H1 (cell line): ENCODE measurements around the gene DSTYK. TPM values are rescaled to one million over a fixed set of nuclear protein-coding genes. Genes with fewer than 3 reads are reported as not detected.

Source experiments
- CTCF ChIA-PET: fragments of 300-600 bp; sonication (Branson Sonifier 250); formaldehyde crosslinking; loops from one replicate; lab custom pipeline; 2021; ENCODE audit not compliant: partially characterized antibody; lab: Charles Lee
- POLR2A ChIA-PET: fragments of 300-600 bp; sonication (Branson Sonifier 250); formaldehyde crosslinking; loops from one replicate; lab custom pipeline; 2021; ENCODE audit warnings: inconsistent platforms; ENCODE audit not compliant: partially characterized antibody; lab: Charles Lee
- DNase-seq, 2 experiments: peaks; one replicate each; pipeline versions ENCODE4 v3.0.0 to v3.0.0-alpha.2; 2010 to 2022; ENCODE audit warnings: low spot score in 2 of 2, low read depth in 1 of 2, mixed read lengths in 1 of 2
- FAIRE-seq: peaks from 2 replicates; lab custom pipeline; 2011; peaks lifted over from hg19 to GRCh38; lab: Jason Lieb, UNC
- H2AFZ ChIP-seq: 2 replicates; pipeline ENCODE4 v1.8.1; 2012; ENCODE audit warnings: low read length, inconsistent platforms
- H2AK5ac ChIP-seq: 2 replicates; pipeline ENCODE4 v1.6.1; 2013; ENCODE audit warnings: low read depth, low read length
- H2BK120ac ChIP-seq: replicated peaks from 2 replicates; pipeline ENCODE3; 2013; ENCODE audit warnings: low read depth, low read length, inconsistent platforms
- H2BK12ac ChIP-seq: 2 replicates; pipeline ENCODE4 v1.6.1; 2013; ENCODE audit warnings: low read depth, low read length
- H2BK15ac ChIP-seq: 2 replicates; pipeline ENCODE4 v1.6.1; 2013; ENCODE audit warnings: low read length
- H2BK20ac ChIP-seq: 2 replicates; pipeline ENCODE4 v1.6.1; 2013; ENCODE audit warnings: low read length
- H2BK5ac ChIP-seq: 2 replicates; pipeline ENCODE4 v1.6.1; 2013; ENCODE audit warnings: low read depth, low read length
- H3K14ac ChIP-seq: 2 replicates; pipeline ENCODE4 v1.6.1; 2013; ENCODE audit warnings: inconsistent platforms; ENCODE audit not compliant: insufficient read length
- H3K18ac ChIP-seq: 2 replicates; pipeline ENCODE4 v1.6.1; 2013; ENCODE audit warnings: low read length; ENCODE audit errors: extremely low read depth
- H3K23ac ChIP-seq: 2 replicates; pipeline ENCODE4 v1.6.1; 2013; ENCODE audit warnings: inconsistent platforms; ENCODE audit not compliant: insufficient read length
- H3K23me2 ChIP-seq: 2 replicates; pipeline ENCODE4 v1.6.1; 2013; ENCODE audit warnings: low read depth, low read length
- H3K27ac ChIP-seq: 2 replicates; pipeline ENCODE4 v1.6.1; 2011; ENCODE audit warnings: low read depth, low read length, inconsistent platforms
- H3K27me3 ChIP-seq, 4 experiments: replicated peaks in 1 of 4; 1 replicate in 1 of 4; 2 replicates in 3 of 4; pipeline versions ENCODE4 v1.6.1 to v1.8.1; 2011 to 2013; ENCODE audit warnings: low read length in 3 of 4, mild to moderate bottlenecking in 3 of 4, inconsistent platforms in 2 of 4, mixed read lengths in 2 of 4, moderate library complexity in 1 of 4; ENCODE audit not compliant: control insufficient read depth in 3 of 4, insufficient read depth in 3 of 4; ENCODE audit errors: extremely low read depth in 1 of 4
- H3K36me3 ChIP-seq, 4 experiments: 2 replicates each; pipeline versions ENCODE4 v1.6.1 to v1.8.1; 2011 to 2013; ENCODE audit warnings: mild to moderate bottlenecking in 4 of 4, low read length in 3 of 4, moderate library complexity in 2 of 4, control low read depth in 1 of 4, inconsistent platforms in 1 of 4; ENCODE audit not compliant: insufficient read depth in 4 of 4, control insufficient read depth in 2 of 4
- H3K4ac ChIP-seq: replicated peaks from 2 replicates; pipeline ENCODE3; 2013; ENCODE audit warnings: low read length, low read depth, mixed read lengths, inconsistent platforms; ENCODE audit not compliant: insufficient read length
- H3K4me1 ChIP-seq, 4 experiments: replicated peaks in 1 of 4; 1 replicate in 1 of 4; 2 replicates in 3 of 4; pipeline versions ENCODE4 v1.6.1 to v1.8.1; 2011 to 2013; ENCODE audit warnings: low read length in 3 of 4, inconsistent platforms in 2 of 4, mixed read lengths in 1 of 4; ENCODE audit not compliant: insufficient read depth in 4 of 4, control insufficient read depth in 3 of 4
- H3K4me2 ChIP-seq, 2 experiments: 2 replicates each; pipeline versions ENCODE4 v1.6.1 to v1.8.1; 2011 to 2013; ENCODE audit warnings: low read depth in 2 of 2, low read length in 2 of 2, control low read depth in 1 of 2, inconsistent platforms in 1 of 2, mild to moderate bottlenecking in 1 of 2; ENCODE audit not compliant: insufficient read depth in 1 of 2
- H3K4me3 ChIP-seq, 4 experiments: fragments of 200-600, 300-600 bp in 1 of 4; sonication (generic), shearing (Covaris generic), sonication (Bioruptor Twin) in 1 of 4; 2 replicates each; pipeline versions ENCODE4 v1.5.1 to v1.8.1; 2011 to 2016; ENCODE audit warnings: low read length in 4 of 4, low read depth in 3 of 4, control low read depth in 2 of 4, inconsistent platforms in 2 of 4, mild to moderate bottlenecking in 2 of 4, mixed read lengths in 1 of 4, moderate library complexity in 1 of 4; ENCODE audit not compliant: insufficient read depth in 2 of 4; ENCODE audit errors: extremely low read depth in 1 of 4
- H3K56ac ChIP-seq: replicated peaks from 2 replicates; pipeline ENCODE3; 2013; ENCODE audit warnings: low read depth, mild to moderate bottlenecking, mixed read lengths, low read length, inconsistent platforms; ENCODE audit not compliant: insufficient read length
- H3K79me1 ChIP-seq: 2 replicates; pipeline ENCODE4 v1.6.1; 2013; ENCODE audit warnings: low read depth, low read length, control low read depth
- H3K79me2 ChIP-seq, 2 experiments: 2 replicates each; pipeline versions ENCODE4 v1.6.1 to v1.8.1; 2012 to 2013; ENCODE audit warnings: low read length in 2 of 2, mild to moderate bottlenecking in 2 of 2, inconsistent platforms in 1 of 2; ENCODE audit not compliant: insufficient read depth in 2 of 2, control insufficient read depth in 1 of 2
- H3K9ac ChIP-seq, 4 experiments: replicated peaks in 1 of 4; 1 replicate in 1 of 4; 2 replicates in 3 of 4; pipeline versions ENCODE4 v1.6.1 to v1.8.1; 2011 to 2013; ENCODE audit warnings: low read depth in 3 of 4, low read length in 3 of 4, control low read depth in 2 of 4, mild to moderate bottlenecking in 2 of 4, moderate library complexity in 2 of 4, inconsistent platforms in 1 of 4; ENCODE audit errors: extremely low read depth in 1 of 4
- H3K9me3 ChIP-seq, 2 experiments: 2 replicates each; pipeline versions ENCODE4 v1.6.1 to v1.8.1; 2012 to 2013; ENCODE audit warnings: mild to moderate bottlenecking in 2 of 2, moderate library complexity in 2 of 2, control low read depth in 1 of 2, inconsistent platforms in 1 of 2, low read depth in 1 of 2, low read length in 1 of 2, mixed read lengths in 1 of 2; ENCODE audit not compliant: insufficient read depth in 2 of 2
- H4K20me1 ChIP-seq, 2 experiments: replicated peaks in 1 of 2; 2 replicates each; pipeline versions ENCODE3 to v1.8.1; 2011 to 2013; ENCODE audit warnings: inconsistent platforms in 2 of 2, low read length in 2 of 2, mild to moderate bottlenecking in 1 of 2; ENCODE audit not compliant: insufficient read depth in 2 of 2, control insufficient read depth in 1 of 2
- H4K5ac ChIP-seq: 2 replicates; pipeline ENCODE4 v1.6.1; 2013; ENCODE audit warnings: low read length, low read depth, mixed read lengths, inconsistent platforms; ENCODE audit not compliant: insufficient read length
- H4K8ac ChIP-seq: 2 replicates; pipeline ENCODE4 v1.8.0; 2013; ENCODE audit warnings: mild to moderate bottlenecking, moderate library complexity, low read length, inconsistent platforms; ENCODE audit not compliant: insufficient read depth; ENCODE audit errors: extremely low read depth
- H4K91ac ChIP-seq: replicated peaks from 2 replicates; pipeline ENCODE3; 2013; ENCODE audit warnings: low read length, mixed read lengths, inconsistent platforms; ENCODE audit not compliant: insufficient read length
- ATF3 ChIP-seq: IDR thresholded peaks from 2 replicates; pipeline ENCODE4 v1.6.1; 2011; ENCODE audit warnings: low read depth, mild to moderate bottlenecking, low read length; ENCODE audit not compliant: insufficient read depth
- CEBPB ChIP-seq: IDR thresholded peaks from 2 replicates; pipeline ENCODE4 v1.6.1; 2012; ENCODE audit warnings: low read depth, low read length
- CHD2 ChIP-seq: IDR thresholded peaks from 2 replicates; pipeline ENCODE4 v1.6.1; 2012; ENCODE audit warnings: low read length, improper control_type of control experiment
- EZH2 ChIP-seq: fragments of 200-600 bp; sonication (generic); IDR thresholded peaks from 2 replicates; pipeline ENCODE4 v1.7.1; 2012; ENCODE audit warnings: low read depth, mild to moderate bottlenecking, moderate library complexity, low read length, inconsistent platforms; ENCODE audit not compliant: severe bottlenecking
- GABPA ChIP-seq: IDR thresholded peaks from 2 replicates; pipeline ENCODE4 v1.6.1; 2011; ENCODE audit warnings: mild to moderate bottlenecking, low read length, moderate library complexity, borderline replicate concordance; ENCODE audit not compliant: insufficient read depth
- KDM1A ChIP-seq: fragments of 200-600, 300-600 bp; sonication (generic); IDR thresholded peaks from 2 replicates; pipeline ENCODE4 v1.7.1; 2016; ENCODE audit warnings: mild to moderate bottlenecking, low read length, borderline replicate concordance
- SAP30 ChIP-seq: fragments of 300-600 bp; sonication (generic); IDR thresholded peaks from 2 replicates; pipeline ENCODE4 v1.7.1; 2012; ENCODE audit warnings: low read length, moderate library complexity, mild to moderate bottlenecking, inconsistent platforms; ENCODE audit not compliant: insufficient read depth, insufficient replicate concordance
- TAF1 ChIP-seq: IDR thresholded peaks from 2 replicates; pipeline ENCODE4 v1.6.1; 2011; ENCODE audit warnings: mild to moderate bottlenecking, low read depth, low read length
- TBP ChIP-seq: IDR thresholded peaks from 2 replicates; pipeline ENCODE4 v1.6.1; 2011; ENCODE audit warnings: low read depth, low read length, improper control_type of control experiment
- WGBS, 2 experiments: shearing (Covaris generic) in 1 of 2; methylation state at CpG; one replicate each; pipeline versions ENCODE4 v1.1.6 to v1.1.7; 2013 to 2015; ENCODE audit warnings: low lambda C conversion rate in 2 of 2, mixed read lengths in 2 of 2, inconsistent platforms in 1 of 2, low coverage in 1 of 2, missing lambda C conversion rate in 1 of 2; ENCODE audit not compliant: insufficient replicate concordance in 2 of 2, insufficient coverage in 1 of 2, insufficient read length in 1 of 2; ENCODE audit errors: extremely low coverage in 1 of 2, missing lambda C conversion rate in 1 of 2; 5-methylcytosine and 5-hydroxymethylcytosine counted together
- polyA plus RNA-seq, 7 experiments: library from polyadenylated mRNA; depleted of rRNA in 3 of 7; stranded (reverse) in 5 of 7; unstranded in 2 of 7; fragments of >200 nt in 5 of 7; fragments of 200-250 nt in 2 of 7; gene quantifications; 1 replicate in 5 of 7; 2 replicates in 1 of 7; 4 replicates in 1 of 7; pipeline versions ENCODE4 v1.2.1 to v1.2.3, GENCODE V29; 2011 to 2013; ENCODE audit warnings: missing spikeins in 2 of 7, mixed read lengths in 2 of 7
- total RNA-seq: library from RNA; stranded (reverse); fragmentation: NEBNext Ultra II Directional; extraction: Animal tissue kit (Norgen Biotek cat#: 25700); gene quantifications from 2 replicates; pipeline ENCODE4 v1.2.1, GENCODE V29; 2021

DSTYK gene
- total and polyA plus RNA-seq, 2 of the 8 experiments (the other 6 are each of a cell fraction or from before 2014, with no cell fraction given) = 2.7 to 8.5 TPM

DNA sequence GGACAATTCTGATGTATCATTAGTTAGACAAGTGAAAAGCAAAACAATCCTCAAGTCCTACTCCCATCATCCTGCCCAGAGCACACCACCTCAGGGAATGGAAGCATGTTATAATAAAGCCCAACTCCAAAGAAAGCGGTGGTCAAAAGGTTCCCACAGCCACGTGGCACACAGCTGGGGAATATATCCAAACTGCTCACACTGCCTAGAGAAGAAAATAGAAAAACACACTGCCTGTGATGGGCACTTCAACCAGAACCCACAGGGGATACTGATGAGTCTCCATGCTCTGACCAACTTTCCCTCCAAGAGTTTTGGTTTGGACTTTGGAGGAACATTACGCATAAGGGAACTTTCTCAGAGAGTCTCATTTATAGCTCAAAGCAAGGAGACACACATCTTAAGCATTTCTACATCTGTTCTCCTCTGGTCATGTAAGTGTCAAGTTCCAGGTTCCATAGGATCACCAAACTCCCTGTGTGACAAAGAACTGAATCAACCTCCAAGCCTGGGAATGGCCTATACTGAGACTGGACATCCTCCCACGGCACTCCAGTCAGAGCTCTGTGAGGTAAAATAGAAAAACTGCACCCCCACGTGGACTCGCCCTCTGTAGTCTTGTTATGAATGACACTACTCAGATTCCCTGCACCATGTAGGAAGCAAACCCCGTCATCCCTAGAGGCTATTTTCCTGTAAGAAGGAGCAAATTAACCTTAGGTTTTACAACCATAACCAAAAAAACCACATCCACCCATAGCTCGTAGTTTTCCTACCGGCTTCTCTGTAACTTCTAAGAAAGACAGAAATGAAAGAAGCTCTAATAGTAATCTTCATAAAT lies 12.2 kb downstream of the DSTYK start:
- H2BK15ac ChIP-seq = no peak overlapping the region; the same call in 1 of the 2 replicates
- no peak overlapping the region for H2AFZ ChIP-seq
- H3K56ac ChIP-seq = no peak overlapping the region
- H4K20me1 ChIP-seq = no peaks in the 10 kb centered on the region
- no peak overlapping the region for H3K27ac ChIP-seq
- no peak overlapping the region for H3K4me2 ChIP-seq
- H3K9me3 ChIP-seq = no peaks in the 10 kb centered on the region
- H3K4me1 ChIP-seq = peaks cover 0 to 12% (median 5%) of the 10 kb centered on the region in 4 experiments; a peak in 6 of 7 replicates
- CTCF ChIA-PET = interaction anchor here (0.6 to 1.9 kb wide), 9 partner anchors 9 to 210 kb away, joined by 3 to 5 read pairs (median 4); no protein-coding TSS in a partner anchor
- DNase-seq = no peak
- H3K14ac ChIP-seq = no peak overlapping the region
- no peaks in the 10 kb centered on the region for H3K36me3 ChIP-seq
- no peak overlapping the region for H3K9ac ChIP-seq
- POLR2A ChIA-PET = interaction anchor here (0.6 to 1.0 kb wide), 2 partner anchors 12 to 164 kb away, joined by 3 read pairs; no protein-coding TSS in a partner anchor
- H3K79me2 ChIP-seq = peaks cover 0 to 62% of the 10 kb centered on the region in 2 experiments; a peak in 3 of 4 replicates
- no peak overlapping the region for H2AK5ac ChIP-seq
- no peak overlapping the region for H2BK12ac ChIP-seq
- no peak overlapping the region for H3K18ac ChIP-seq
- TF ChIP-seq SAP30 = no peak
- no peak for TF ChIP-seq TBP
- TF ChIP-seq EZH2 = no peak
- TF ChIP-seq GABPA = no peak
- no peak for TF ChIP-seq CEBPB
- TF ChIP-seq TAF1 = no peak
- TF ChIP-seq CHD2 = no peak
- TF ChIP-seq KDM1A = no peak
- no peak for TF ChIP-seq ATF3
- H4K8ac ChIP-seq = no peak overlapping the region
- H4K91ac ChIP-seq = no peak overlapping the region
- no peaks in the 10 kb centered on the region for H3K27me3 ChIP-seq
- no peak overlapping the region for H2BK5ac ChIP-seq
- WGBS, 2 experiments = 94% methylated on average over 9 of the region's 9 CpGs; no CpG with 5 or more reads in 1 of the 2 experiments
- H3K4me3 ChIP-seq = no peak overlapping the region
- H3K4ac ChIP-seq = no peak overlapping the region
- no peak overlapping the region for H2BK20ac ChIP-seq
- peaks cover 8% of the 10 kb centered on the region for H3K79me1 ChIP-seq
- no peaks in the 10 kb centered on the region; the same call in 1 of the 2 replicates for H3K23me2 ChIP-seq
- no peak overlapping the region for H2BK120ac ChIP-seq
- FAIRE-seq = no peak
- H3K23ac ChIP-seq = no peak overlapping the region
- no peak overlapping the region for H4K5ac ChIP-seq
